Common myeloid progenitor, CD34-positive (primary cell): ENCODE results near the gene TRMT61A.
"Not testable (repeated sequence)": the region's sequence is repeated elsewhere in the genome, so short reads cannot be mapped to it uniquely, and the experiment has no call there.

Experiments used
- CTCF ChIA-PET: fragments of 350-600 bp; sonication (Branson Sonifier 250); formaldehyde crosslinking; loops from one replicate; lab custom pipeline; 2021; ENCODE audit warnings: antibody characterized with exemption; lab: Charles Lee
- POLR2A ChIA-PET: fragments of 350-600 bp; sonication (Branson Sonifier 250); formaldehyde crosslinking; loops from one replicate; lab custom pipeline; 2021; ENCODE audit warnings: antibody characterized with exemption; lab: Charles Lee
- DNase-seq, 3 donors: peaks; one replicate each; pipeline versions ENCODE4 v3.0.0 to v3.0.0-alpha.2; 2013
- H3K27ac ChIP-seq, 2 experiments: 1 replicate in 1 of 2; 2 replicates in 1 of 2; pipeline ENCODE4 v1.7.0; 2013; ENCODE audit warnings: inconsistent platforms in 2 of 2, low read length in 2 of 2, mild to moderate bottlenecking in 2 of 2, low read depth in 1 of 2, moderate library complexity in 1 of 2; ENCODE audit not compliant: severe bottlenecking in 2 of 2, insufficient read depth in 1 of 2, poor library complexity in 1 of 2
- H3K27me3 ChIP-seq, 5 experiments: replicated peaks in 2 of 5; 1 replicate in 3 of 5; 2 replicates in 2 of 5; pipeline versions ENCODE4 v1.6.1 to v1.7.0; 2013; ENCODE audit warnings: low read length in 4 of 5, mild to moderate bottlenecking in 2 of 5, moderate library complexity in 2 of 5, inconsistent platforms in 1 of 5; ENCODE audit not compliant: insufficient read depth in 5 of 5, control insufficient read depth in 4 of 5
- H3K36me3 ChIP-seq, 4 experiments: 1 replicate in 2 of 4; 2 replicates in 2 of 4; pipeline versions ENCODE4 v1.6.1 to v1.7.0; 2013; ENCODE audit warnings: low read length in 3 of 4, control low read depth in 1 of 4, mild to moderate bottlenecking in 1 of 4; ENCODE audit not compliant: control insufficient read depth in 4 of 4, insufficient read depth in 4 of 4
- H3K4me1 ChIP-seq, 4 experiments: 1 replicate in 3 of 4; 2 replicates in 1 of 4; pipeline versions ENCODE4 v1.6.1 to v1.7.1; 2013; ENCODE audit warnings: low read length in 3 of 4, mild to moderate bottlenecking in 3 of 4, control low read depth in 1 of 4, inconsistent platforms in 1 of 4, moderate library complexity in 1 of 4; ENCODE audit not compliant: control insufficient read depth in 4 of 4, insufficient read depth in 4 of 4; ENCODE audit errors: control extremely low read depth in 1 of 4
- H3K4me3 ChIP-seq, 7 experiments: 1 replicate in 4 of 7; 2 replicates in 3 of 7; pipeline versions ENCODE4 v1.5.1 to v1.7.0; 2013; ENCODE audit warnings: mild to moderate bottlenecking in 7 of 7, low read length in 6 of 7, moderate library complexity in 6 of 7, inconsistent platforms in 2 of 7, low read depth in 2 of 7, control low read depth in 1 of 7; ENCODE audit not compliant: insufficient read depth in 4 of 7, control insufficient read depth in 1 of 7; ENCODE audit errors: extremely low read depth in 1 of 7
- H3K9me3 ChIP-seq, 5 experiments: 1 replicate in 4 of 5; 2 replicates in 1 of 5; pipeline versions ENCODE4 v1.6.1 to v1.7.1; 2013; ENCODE audit warnings: low read length in 4 of 5, mild to moderate bottlenecking in 2 of 5, inconsistent platforms in 1 of 5, low read depth in 1 of 5, moderate library complexity in 1 of 5; ENCODE audit not compliant: control insufficient read depth in 4 of 5, insufficient read depth in 2 of 5; ENCODE audit errors: control extremely low read depth in 1 of 5
- WGBS: methylation state at CpG from one replicate; pipeline ENCODE4 v1.1.5; 2013; ENCODE audit not compliant: insufficient coverage; 5-methylcytosine and 5-hydroxymethylcytosine counted together

TRMT61A gene

GRCh38 chr14:103507751-103508150, 21.2 kb upstream of the TRMT61A start:
- peaks cover 3 to 51% (median 40%) of the 10 kb centered on the region in 4 experiments for H3K36me3 ChIP-seq
- H3K4me1 ChIP-seq = peaks cover 0 to 11% (median 5%) of the 10 kb centered on the region in 4 experiments
- no peak overlapping the region for H3K27ac ChIP-seq
- ChIA-PET CTCF (interaction anchor here (1.4 to 7.1 kb wide), 3 partner anchors 12 to 45 kb away, joined by 3 to 47 read pairs (median 6); no protein-coding TSS in a partner anchor), POLR2A (no interaction called here)
- H3K9me3 ChIP-seq = no peaks in the 10 kb centered on the region
- 63% methylated on average over 2 of the region's 3 CpGs for WGBS
- no peak for DNase-seq
- H3K4me3 ChIP-seq = no peak overlapping the region
- no peaks in the 10 kb centered on the region for H3K27me3 ChIP-seq

GRCh38 chr14:103508521-103509329, 20.3 kb upstream of the TRMT61A start:
- H3K36me3 ChIP-seq = peaks cover 3 to 41% (median 31%) of the 10 kb centered on the region in 4 experiments
- no peak overlapping the region for H3K27ac ChIP-seq
- H3K4me1 ChIP-seq = peaks cover 0 to 15% (median 4%) of the 10 kb centered on the region in 4 experiments
- H3K27me3 ChIP-seq = no peaks in the 10 kb centered on the region
- POLR2A ChIA-PET = no interaction called here
- DNase-seq = no peak
- 96% methylated on average over 11 of the region's 16 CpGs for WGBS
- H3K4me3 ChIP-seq = no peak overlapping the region
- CTCF ChIA-PET = interaction anchor here (1.0 to 7.1 kb wide), 3 partner anchors 11 to 44 kb away, joined by 3 to 47 read pairs (median 3); no protein-coding TSS in a partner anchor
- H3K9me3 ChIP-seq = no peaks in the 10 kb centered on the region

GRCh38 chr14:103509864-103510723, 18.9 kb upstream of the TRMT61A start:
- peaks cover 0 to 15% (median 4%) of the 10 kb centered on the region in 4 experiments for H3K4me1 ChIP-seq
- H3K27me3 ChIP-seq = no peaks in the 10 kb centered on the region
- H3K4me3 ChIP-seq = no peak overlapping the region
- 100% methylated on average over 2 of the region's 11 CpGs for WGBS
- no peak overlapping the region for H3K27ac ChIP-seq
- POLR2A ChIA-PET = no interaction called here
- CTCF ChIA-PET = interaction anchor here (0.7 to 7.1 kb wide), 4 partner anchors 8 to 18 kb away, joined by 3 to 47 read pairs (median 5); no protein-coding TSS in a partner anchor
- DNase-seq = no peak
- H3K9me3 ChIP-seq = no peaks in the 10 kb centered on the region
- H3K36me3 ChIP-seq = peaks cover 3 to 32% (median 20%) of the 10 kb centered on the region in 4 experiments

- CTCF ChIA-PET = interaction anchor here (0.7 to 7.1 kb wide), 5 partner anchors 8 to 36 kb away, joined by 4 to 47 read pairs (median 5); no protein-coding TSS in a partner anchor
- WGBS = 97% methylated on average over 24 of the region's 26 CpGs
- Histone ChIP-seq H3K4me3 (no peak overlapping the region), H3K9me3 (no peaks in the 10 kb centered on the region), H3K27ac (no peak overlapping the region), H3K4me1 (peaks cover 0 to 15% (median 4%) of the 10 kb centered on the region in 4 experiments), H3K36me3 (peaks cover 2 to 25% (median 15%) of the 10 kb centered on the region in 4 experiments), H3K27me3 (no peaks in the 10 kb centered on the region)
- POLR2A ChIA-PET = no interaction called here
- DNase-seq = no peak
Observed at GRCh38 chr14:103510724-103511693, 18.0 kb upstream of the TRMT61A start.

- POLR2A ChIA-PET, H3K9me3 ChIP-seq, H3K4me3 ChIP-seq, DNase-seq, H3K27me3 ChIP-seq, H3K27ac ChIP-seq: not testable (repeated sequence)
- Histone ChIP-seq H3K36me3 (peaks cover 0 to 21% (median 15%) of the 10 kb centered on the region in 4 experiments), H3K4me1 (peaks cover 0 to 12% (median 3%) of the 10 kb centered on the region in 4 experiments)
- CTCF ChIA-PET = interaction anchor here (1.7 to 2.1 kb wide), 2 partner anchors 12 to 16 kb away, joined by 5 to 6 read pairs; no protein-coding TSS in a partner anchor
- WGBS = 95% methylated on average over 6 of the region's 8 CpGs
Observed at GRCh38 chr14:103512180-103512579, 16.8 kb upstream of the TRMT61A start.
